Activated naive CD8-positive, alpha-beta T cell treated with anti-CD3 and anti-CD28 coated beads, Interleukin-2, amount 50 U/mL, for 24 hours (primary cell): ENCODE results near the gene H6PD.

Experiments
- ATAC-seq: fragments of 150-1000 bp; cut with Tn5 transposase; one replicate; pipeline ENCODE4 v1.10.0; 2021
- DNase-seq: peaks from one replicate; pipeline ENCODE4 v3.0.0; 2021
- H3K27ac Mint-ChIP-seq: one replicate; pipeline ENCODE4 v1.8.0; 2021; ENCODE audit warnings: mild to moderate bottlenecking, mixed read lengths
- H3K27me3 Mint-ChIP-seq: one replicate; pipeline ENCODE4 v1.8.0; 2021; ENCODE audit warnings: mixed read lengths
- H3K36me3 Mint-ChIP-seq: one replicate; pipeline ENCODE4 v1.8.0; 2021; ENCODE audit warnings: low read depth, mixed read lengths
- H3K4me1 Mint-ChIP-seq: one replicate; pipeline ENCODE4 v1.8.0; 2021; ENCODE audit warnings: mixed read lengths
- H3K4me3 Mint-ChIP-seq: one replicate; pipeline ENCODE4 v1.8.0; 2021; ENCODE audit warnings: mild to moderate bottlenecking, moderate library complexity, mixed read lengths
- H3K9me3 Mint-ChIP-seq: one replicate; pipeline ENCODE4 v1.8.0; 2021; ENCODE audit warnings: mixed read lengths

The H6PD gene

DNA sequence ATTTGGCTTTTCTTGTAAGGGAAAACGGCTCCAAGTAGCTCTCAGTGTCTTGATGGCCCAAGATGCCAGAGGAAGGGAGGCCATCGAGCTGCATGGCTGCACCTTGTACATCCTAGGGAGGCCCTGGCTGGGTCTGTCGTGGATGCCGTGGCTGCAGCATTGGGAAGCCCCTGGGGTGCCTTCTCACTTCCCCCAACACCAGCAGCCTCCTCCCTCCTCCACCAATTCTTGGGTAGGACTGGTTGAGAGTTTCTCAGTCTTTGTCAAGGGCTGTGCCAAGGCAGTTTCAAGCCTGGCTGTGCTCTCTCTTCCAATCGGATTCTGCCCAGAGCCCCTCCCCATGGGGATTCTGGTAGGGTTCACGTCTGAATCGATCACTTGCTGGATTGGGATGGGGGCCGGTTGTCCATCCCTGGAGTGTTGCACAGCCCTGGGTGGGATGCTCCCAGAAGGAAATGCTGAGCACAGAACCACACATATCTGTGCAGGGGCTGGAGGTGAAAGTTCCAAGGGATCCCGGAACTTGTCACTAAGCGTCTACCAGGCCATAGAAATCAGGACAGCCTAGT lies 44.1 kb downstream of the H6PD start:
- H3K27me3 Mint-ChIP-seq = peaks cover 5% of the 10 kb centered on the region
- no peak for ATAC-seq
- H3K9me3 Mint-ChIP-seq = no peaks in the 10 kb centered on the region
- H3K27ac Mint-ChIP-seq = no peak overlapping the region
- no peak overlapping the region for H3K4me3 Mint-ChIP-seq
- H3K4me1 Mint-ChIP-seq = peaks cover 51% of the 10 kb centered on the region
- H3K36me3 Mint-ChIP-seq = no peaks in the 10 kb centered on the region
- DNase-seq = no peak

DNA sequence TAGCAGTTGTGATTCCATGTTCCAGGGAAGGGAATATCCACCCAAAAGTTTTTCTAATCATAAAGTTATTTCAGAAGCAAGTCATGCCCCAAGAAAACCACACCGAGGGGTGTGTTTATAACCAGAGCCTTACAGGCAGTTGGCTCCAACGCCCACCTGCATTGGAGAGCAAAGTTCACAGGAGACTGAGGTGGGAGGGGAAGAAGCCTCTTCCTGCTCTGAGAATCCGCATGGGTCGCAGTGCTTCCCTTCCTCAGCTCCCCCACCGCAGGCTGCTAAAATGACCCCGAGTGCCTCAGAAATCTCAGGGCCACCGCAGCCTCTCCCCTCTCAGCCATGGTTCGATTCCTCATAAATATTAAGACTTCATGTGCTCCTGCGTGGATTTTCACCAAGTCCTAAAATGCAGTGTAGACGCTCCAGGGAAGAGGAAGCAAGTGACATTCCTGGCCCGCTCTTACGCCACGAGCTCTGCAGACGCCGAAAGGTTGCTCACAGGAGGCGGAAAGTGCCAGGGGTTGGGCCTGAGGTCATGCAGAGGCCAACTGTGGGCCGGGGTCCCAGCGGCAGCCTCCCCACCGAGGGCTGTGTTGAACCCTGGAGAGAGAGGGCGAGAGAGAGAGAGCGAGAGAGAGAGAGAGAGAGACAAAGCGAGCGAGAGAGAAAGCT lies 44.7 kb downstream of the H6PD start:
- DNase-seq = peak; percentile 51
- H3K4me3 Mint-ChIP-seq = peak overlapping the region; percentile 11
- H3K36me3 Mint-ChIP-seq = no peaks in the 10 kb centered on the region
- H3K27me3 Mint-ChIP-seq = peaks cover 5% of the 10 kb centered on the region
- peak; percentile 52 for ATAC-seq
- no peak overlapping the region for H3K27ac Mint-ChIP-seq
- H3K9me3 Mint-ChIP-seq = no peaks in the 10 kb centered on the region
- peaks cover 57% of the 10 kb centered on the region for H3K4me1 Mint-ChIP-seq

DNA sequence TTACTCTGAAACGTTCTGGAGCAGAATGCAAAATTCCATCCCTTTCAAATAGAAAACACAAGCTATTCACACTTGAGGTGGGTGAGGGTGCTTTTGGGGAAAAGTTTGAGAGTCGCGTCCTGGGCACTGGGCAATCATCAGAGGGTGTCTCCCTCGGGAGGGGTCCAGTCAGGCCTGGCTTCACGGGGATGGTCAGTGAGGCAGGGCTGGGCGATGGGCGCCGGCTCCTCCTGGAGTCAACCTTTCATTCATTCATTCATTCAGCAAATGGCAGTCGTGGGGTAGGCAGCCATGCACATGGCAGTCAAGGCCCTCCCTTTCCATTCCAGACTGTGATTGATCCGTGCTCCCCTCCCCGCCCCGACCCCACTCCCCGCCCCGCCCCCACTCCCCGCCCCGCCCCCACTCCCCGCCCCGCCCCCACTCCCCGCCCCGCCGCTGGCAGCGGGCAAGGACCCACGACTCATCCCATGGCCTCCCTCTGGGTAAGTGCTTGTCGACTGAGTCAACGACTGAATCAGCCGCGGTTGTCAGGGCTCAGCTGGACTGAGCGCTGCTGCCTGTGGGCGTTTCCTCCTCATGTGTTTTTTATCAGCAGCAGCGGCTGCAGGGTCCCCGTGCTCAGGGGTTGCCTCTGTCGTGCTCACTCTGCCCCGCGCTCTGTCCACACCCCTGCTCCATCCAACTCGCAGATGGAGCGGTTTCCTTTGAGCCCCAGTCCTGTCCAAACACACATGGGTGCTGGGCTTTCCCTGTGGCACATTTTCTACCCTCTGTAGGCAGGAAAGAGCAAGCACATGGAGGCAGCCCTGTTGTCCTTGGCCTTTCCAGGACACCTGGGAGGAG lies 45.7 kb downstream of the H6PD start:
- Mint-ChIP-seq H3K4me3 (no peak overlapping the region), H3K27me3 (peaks cover 5% of the 10 kb centered on the region), H3K27ac (no peak overlapping the region), H3K4me1 (peaks cover 55% of the 10 kb centered on the region), H3K9me3 (no peaks in the 10 kb centered on the region), H3K36me3 (no peaks in the 10 kb centered on the region)
- peak; percentile 72 for DNase-seq
- ATAC-seq = peak; percentile 82

DNA sequence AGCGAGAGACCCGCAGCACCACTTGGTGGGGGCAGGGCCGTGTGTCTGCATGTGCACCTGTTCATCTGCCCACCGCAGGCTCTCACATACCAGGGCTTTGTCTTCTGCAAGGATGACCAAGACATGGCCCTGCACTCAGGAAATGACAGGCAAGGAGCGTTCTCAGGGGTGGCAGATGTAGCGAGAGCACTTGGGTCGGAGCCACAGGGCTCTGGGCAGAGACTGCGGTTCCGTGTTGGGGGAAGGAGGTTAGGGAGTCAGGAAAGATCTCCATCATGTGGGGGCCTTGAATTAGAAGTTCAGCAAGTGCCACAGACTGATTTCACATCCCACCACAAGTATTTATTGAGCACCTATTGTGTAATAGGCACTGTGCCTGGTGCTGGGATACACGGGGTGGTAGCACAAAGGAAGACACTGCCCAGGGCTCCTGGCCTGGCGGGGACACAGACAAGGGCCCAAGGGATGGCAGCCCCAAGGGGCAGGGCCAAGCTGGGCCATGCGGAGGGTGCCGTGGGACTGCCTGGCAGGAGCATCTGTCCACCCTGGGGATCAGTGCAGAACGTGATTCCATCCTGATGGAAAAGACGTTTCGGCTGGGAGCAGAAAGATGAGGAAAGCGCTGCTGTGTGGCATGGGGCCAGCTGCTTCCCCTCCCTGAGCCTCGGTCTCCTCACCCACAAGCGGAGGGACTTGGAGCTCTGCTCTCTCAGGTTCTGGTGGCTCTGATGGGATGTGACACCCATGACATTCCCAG lies 46.7 kb downstream of the H6PD start:
- DNase-seq = no peak
- no peak for ATAC-seq
- Mint-ChIP-seq H3K4me3 (no peak overlapping the region), H3K9me3 (peaks cover 2% of the 10 kb centered on the region), H3K27ac (no peak overlapping the region), H3K36me3 (no peaks in the 10 kb centered on the region), H3K27me3 (peaks cover 5% of the 10 kb centered on the region), H3K4me1 (peaks cover 45% of the 10 kb centered on the region)

DNA sequence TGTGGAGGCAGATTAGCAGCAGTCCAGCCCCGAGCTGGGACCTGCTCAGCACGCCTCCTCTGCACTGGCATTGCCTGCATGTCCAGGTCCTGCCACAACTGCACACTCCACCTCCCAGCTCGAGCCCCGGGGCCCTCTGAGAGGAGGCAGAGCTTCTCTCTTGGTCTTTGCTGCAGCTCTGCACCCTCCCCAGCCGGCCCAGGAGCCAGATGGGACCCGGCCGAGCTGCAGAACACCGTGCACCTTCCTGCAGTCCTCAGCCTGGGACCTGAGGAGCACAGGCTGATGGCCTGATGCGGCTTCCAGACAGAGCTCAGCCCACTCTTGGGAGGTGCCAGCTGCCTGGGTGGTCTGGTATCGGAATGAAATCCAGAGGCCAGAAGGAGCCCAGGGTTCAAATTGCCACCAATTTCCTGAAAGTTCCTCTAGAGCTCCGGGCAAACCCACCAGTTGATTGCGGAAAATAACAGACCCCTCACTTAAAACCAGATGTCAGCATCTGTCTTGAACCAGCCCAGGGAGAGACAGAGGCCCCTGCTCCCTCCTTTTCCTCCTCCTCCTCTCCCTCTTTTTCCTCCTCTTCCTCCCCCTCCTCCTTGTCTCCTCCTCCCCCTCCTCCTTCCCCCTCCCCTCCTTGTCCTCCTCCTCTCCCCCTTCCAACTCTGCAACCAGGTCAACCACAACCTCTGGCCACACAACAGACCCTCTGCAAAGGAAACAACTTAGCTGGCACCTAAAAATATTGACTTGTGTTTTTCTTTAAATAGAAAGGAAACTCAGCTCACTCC lies 47.5 kb downstream of the H6PD start:
- peaks cover 5% of the 10 kb centered on the region for H3K27me3 Mint-ChIP-seq
- peaks cover 46% of the 10 kb centered on the region for H3K4me1 Mint-ChIP-seq
- no peak overlapping the region for H3K27ac Mint-ChIP-seq
- DNase-seq (no peak), ATAC-seq (no peak)
- H3K36me3 Mint-ChIP-seq = no peaks in the 10 kb centered on the region
- H3K9me3 Mint-ChIP-seq = peaks cover 5% of the 10 kb centered on the region
- H3K4me3 Mint-ChIP-seq = no peak overlapping the region

DNA sequence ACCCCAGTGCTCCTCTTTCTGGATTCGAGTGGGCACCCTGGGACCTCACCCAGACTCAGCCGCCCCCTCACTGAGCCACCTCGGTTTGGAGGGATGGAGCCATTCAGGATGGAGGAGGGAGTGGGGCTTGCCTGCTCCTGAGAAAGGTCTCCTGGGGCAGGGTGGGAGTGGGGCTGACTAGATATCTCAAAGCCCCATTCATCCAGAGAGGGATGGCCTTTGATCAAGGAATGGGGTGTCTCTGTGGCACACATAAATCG lies 48.1 kb downstream of the H6PD start:
- H3K27ac Mint-ChIP-seq = no peak overlapping the region
- H3K4me1 Mint-ChIP-seq = peaks cover 46% of the 10 kb centered on the region
- H3K36me3 Mint-ChIP-seq = no peaks in the 10 kb centered on the region
- peaks cover 5% of the 10 kb centered on the region for H3K9me3 Mint-ChIP-seq
- ATAC-seq (no peak), DNase-seq (no peak)
- peaks cover 5% of the 10 kb centered on the region for H3K27me3 Mint-ChIP-seq
- H3K4me3 Mint-ChIP-seq = no peak overlapping the region

DNA sequence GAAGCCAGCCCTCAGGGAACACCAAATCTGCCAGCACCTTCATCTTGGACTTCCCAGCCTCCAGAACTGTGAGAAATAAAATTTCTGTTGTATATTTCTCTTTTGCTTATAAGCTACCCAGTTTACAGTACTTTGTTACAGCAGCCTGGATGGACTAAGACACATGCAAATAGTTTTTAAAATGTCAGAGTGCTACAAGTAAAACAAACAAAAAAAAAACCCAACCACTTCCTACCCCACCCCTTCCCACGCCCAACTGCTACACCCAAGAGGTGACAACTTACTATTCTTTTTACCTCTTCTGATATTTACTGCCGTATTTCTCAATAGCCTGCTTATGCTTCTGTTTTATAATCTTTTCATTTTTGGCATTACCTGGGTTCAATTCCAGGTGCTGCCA lies 49.5 kb downstream of the H6PD start:
- H3K27me3 Mint-ChIP-seq = peaks cover 5% of the 10 kb centered on the region
- no peak overlapping the region for H3K27ac Mint-ChIP-seq
- peaks cover 42% of the 10 kb centered on the region for H3K4me1 Mint-ChIP-seq
- no peak overlapping the region for H3K4me3 Mint-ChIP-seq
- ATAC-seq (no peak), DNase-seq (no peak)
- peaks cover 4% of the 10 kb centered on the region for H3K36me3 Mint-ChIP-seq
- peaks cover 12% of the 10 kb centered on the region for H3K9me3 Mint-ChIP-seq

DNA sequence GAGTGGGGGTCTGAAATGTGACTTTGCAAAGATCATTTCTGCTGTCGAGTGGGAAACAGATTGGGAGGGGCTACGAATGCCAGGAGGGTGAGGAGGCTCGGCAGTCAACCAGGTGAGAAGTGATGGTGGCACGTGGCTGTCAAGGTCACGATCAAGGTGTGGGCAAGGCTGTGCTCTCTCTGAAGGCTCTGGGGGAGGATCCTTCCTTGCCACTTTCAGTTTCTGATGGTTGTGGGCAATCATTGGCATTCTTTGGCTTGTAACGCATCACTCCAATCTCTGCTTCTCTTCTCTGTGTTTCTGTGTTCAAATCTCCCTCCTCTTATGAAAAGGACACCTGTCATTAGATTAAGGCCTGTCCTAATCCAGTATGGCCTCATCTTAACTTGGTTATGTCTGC lies 52.0 kb downstream of the H6PD start:
- Mint-ChIP-seq H3K9me3 (peaks cover 13% of the 10 kb centered on the region), H3K4me3 (no peak overlapping the region), H3K27ac (no peak overlapping the region), H3K36me3 (peaks cover 4% of the 10 kb centered on the region), H3K4me1 (peaks cover 21% of the 10 kb centered on the region), H3K27me3 (peaks cover under 1% of the 10 kb centered on the region)
- no peak for ATAC-seq
- no peak for DNase-seq

DNA sequence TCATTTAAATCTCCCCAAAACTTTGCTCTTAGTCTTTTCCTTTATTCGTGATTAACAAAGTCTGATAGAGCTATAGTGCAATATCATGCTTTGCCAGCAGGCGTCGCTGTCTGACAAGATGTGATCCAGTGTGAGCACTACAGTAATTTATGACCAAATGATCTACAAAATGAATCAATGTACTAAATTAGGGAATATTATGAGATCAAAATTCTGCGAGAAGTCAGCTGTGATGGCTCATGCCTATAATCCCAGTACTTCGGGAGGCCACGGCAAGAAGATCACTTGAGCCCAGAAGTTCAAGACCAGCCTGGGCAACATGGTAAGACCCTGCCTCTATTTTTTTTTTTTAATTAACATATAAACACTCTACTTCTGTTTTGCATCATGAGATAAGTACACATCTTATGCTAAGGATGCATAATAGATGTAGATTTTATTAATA lies 54.5 kb downstream of the H6PD start:
- Mint-ChIP-seq H3K4me1 (peaks cover 6% of the 10 kb centered on the region), H3K9me3 (peaks cover 13% of the 10 kb centered on the region), H3K27ac (peak overlapping the region; percentile 13), H3K27me3 (peaks cover 5% of the 10 kb centered on the region), H3K36me3 (peaks cover 4% of the 10 kb centered on the region), H3K4me3 (no peak overlapping the region)
- ATAC-seq (no peak), DNase-seq (peak; percentile 89)

DNA sequence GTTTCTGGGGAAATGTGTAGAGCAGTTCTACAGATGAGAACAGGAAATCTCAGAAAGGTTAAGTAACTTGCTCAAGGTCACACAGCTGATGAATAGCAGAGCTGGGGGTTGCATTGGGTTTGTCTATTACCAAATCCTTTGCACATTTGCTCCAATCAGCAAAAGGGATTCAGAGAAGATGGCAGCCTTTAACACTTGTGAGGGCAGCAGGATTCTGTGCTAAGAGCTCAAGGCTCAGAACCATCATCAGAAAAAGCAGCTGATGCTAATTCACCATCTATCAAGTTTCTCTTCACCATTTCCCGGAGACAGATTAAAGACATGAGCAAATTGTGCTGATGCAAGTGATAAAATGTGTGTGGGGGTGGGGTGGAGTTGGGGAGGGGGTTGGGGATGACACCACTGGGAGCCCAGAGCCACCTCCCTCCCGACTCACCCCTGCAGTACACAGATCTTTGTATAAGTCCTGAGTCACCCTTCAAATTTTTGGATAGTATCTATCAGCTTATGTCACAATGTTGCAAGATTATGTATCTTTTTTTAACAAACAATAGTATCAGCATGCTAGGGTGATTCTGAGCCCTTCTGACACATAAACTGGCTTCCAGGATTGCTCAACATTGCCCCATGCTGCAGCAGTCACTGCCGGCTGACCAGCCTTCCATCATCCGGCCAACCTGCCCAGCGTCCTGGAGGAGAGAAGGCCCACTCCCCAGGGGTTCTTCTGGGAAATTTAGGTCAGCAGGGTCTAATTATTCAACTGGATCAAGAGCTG lies 55.3 kb downstream of the H6PD start:
- no peak for ATAC-seq
- Mint-ChIP-seq H3K9me3 (peaks cover 13% of the 10 kb centered on the region), H3K27me3 (peaks cover 5% of the 10 kb centered on the region), H3K4me1 (peaks cover 3% of the 10 kb centered on the region), H3K36me3 (peaks cover 4% of the 10 kb centered on the region), H3K27ac (no peak overlapping the region), H3K4me3 (no peak overlapping the region)
- no peak for DNase-seq

DNA sequence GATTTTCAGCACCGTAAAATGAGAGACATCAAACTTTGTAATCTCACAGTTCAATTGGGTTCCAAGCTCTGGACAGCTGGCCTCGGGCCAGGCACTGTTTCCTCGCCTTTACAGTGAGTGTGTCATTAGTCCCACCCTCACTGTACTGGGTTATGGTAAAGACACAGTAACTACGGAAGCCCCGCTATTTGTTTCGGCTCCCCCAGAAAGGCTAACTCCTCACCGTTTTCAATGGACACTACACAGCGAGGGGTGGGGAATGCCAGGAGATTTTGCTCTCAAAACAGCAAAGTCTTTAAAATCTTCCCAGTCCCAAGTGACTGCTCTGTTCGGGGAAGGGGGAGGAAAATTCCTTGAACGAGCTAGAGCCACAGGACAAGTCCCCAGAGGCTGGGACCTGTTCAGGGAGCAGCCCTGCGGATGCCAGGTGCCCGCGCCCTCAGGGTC lies 57.4 kb downstream of the H6PD start:
- peaks cover 9% of the 10 kb centered on the region for H3K9me3 Mint-ChIP-seq
- peak overlapping the region; percentile 27 for H3K27ac Mint-ChIP-seq
- peak overlapping the region; percentile 49 for H3K4me3 Mint-ChIP-seq

DNA sequence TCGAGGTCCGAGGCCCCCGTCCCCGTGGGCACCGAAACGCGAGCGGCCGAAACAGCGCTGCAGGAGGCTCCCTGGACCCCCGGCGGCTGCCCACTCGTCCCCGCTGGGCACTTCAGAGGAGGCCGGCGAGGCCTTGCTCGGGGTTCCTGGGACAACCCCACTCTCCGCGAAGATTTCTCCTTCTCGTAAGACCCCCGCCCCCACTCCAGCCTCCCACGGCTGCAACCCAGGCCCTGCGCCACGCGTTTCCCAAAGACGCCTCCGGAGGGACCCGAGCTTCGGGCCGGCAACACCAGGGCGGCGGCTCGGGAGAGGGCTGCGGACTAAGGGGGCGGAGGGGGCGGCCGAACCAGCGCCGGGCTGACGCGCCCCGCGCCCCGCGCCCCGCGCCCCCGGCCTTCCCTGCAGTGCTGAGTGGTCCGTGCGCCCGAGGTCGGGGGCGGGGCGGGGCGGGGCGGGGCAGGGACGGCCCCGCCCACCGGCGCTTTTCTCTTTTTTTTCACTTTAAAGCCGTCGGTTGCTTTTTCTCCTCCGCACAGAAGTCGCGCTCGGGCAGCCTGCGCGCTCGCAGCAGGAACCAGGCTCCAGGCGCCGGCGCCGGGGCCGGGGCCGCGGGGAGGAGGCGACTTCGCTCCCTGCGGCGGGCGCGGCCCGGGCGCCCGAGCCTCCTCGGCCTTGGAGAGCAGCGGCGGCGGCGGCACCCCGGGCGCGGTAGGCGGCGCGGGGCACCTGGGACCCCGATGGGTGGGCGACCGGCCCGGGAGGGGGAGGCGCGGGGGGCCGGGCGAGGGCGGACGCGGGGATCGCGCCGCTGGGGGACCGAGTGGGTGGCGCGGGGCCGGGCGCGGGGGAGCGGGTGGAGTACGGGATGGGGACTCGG lies 58.0 kb downstream of the H6PD start, which contains the start of gene SPSB1:
SPSB1 (plus strand) TSS at position 534 of the 880 bp plus-strand sequence. CDS start 62,998 bp downstream, outside the sequence.
- H3K27me3 Mint-ChIP-seq = peaks cover 5% of the 10 kb centered on the region
- peaks cover 2% of the 10 kb centered on the region for H3K4me1 Mint-ChIP-seq
- DNase-seq (peak; percentile 62), ATAC-seq (peak; percentile 50)
- H3K9me3 Mint-ChIP-seq = peaks cover 9% of the 10 kb centered on the region
- peak within 1 kb of the TSS; percentile 27 for H3K27ac Mint-ChIP-seq
- H3K36me3 Mint-ChIP-seq = peaks cover 4% of the 10 kb centered on the region
- peak within 1 kb of the TSS; percentile 49 for H3K4me3 Mint-ChIP-seq

More for the DNA sequence above, 57.4 kb downstream of the H6PD start:
- Mint-ChIP-seq H3K36me3 (peaks cover 4% of the 10 kb centered on the region), H3K4me1 (peaks cover 2% of the 10 kb centered on the region), H3K27me3 (peaks cover 5% of the 10 kb centered on the region)
- ATAC-seq = no peak
- no peak for DNase-seq

DNA sequence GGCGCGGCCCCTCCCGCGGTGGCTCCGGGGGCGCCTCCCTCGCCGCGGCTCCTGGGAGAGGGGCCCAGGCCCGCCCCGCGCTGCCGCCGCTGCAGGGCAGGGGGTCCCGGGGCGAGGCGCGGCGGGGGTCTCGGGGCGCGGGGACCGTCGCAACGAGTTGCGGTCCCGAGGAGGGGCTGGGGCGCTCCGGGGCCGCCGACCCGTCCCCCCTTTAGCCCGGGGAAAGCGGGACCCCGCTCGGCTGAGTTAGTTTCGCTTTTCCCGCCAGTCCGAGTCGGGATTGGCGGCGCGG lies 58.6 kb downstream of the H6PD start:
- Mint-ChIP-seq H3K27ac (no peak overlapping the region), H3K4me3 (no peak overlapping the region), H3K9me3 (peaks cover 6% of the 10 kb centered on the region), H3K36me3 (peaks cover 4% of the 10 kb centered on the region), H3K27me3 (peaks cover 5% of the 10 kb centered on the region), H3K4me1 (peaks cover 2% of the 10 kb centered on the region)
- no peak for ATAC-seq
- no peak for DNase-seq
